ENCODE data around the gene CBLN3. TPM values are rescaled to one million over a fixed set of nuclear protein-coding genes. Genes with fewer than 3 reads are reported as not detected.
"Not testable (repeated sequence)": the region's sequence is repeated elsewhere in the genome, so short reads cannot be mapped to it uniquely, and the experiment has no call there.

The CBLN3 gene
- total RNA-seq, 1 donor from 2014 or later: under 0.01 TPM

GRCh38 chr14:24395609-24396582 lies 33.6 kb downstream of the CBLN3 start:
- Histone ChIP-seq H3K9me3 (ENCODE audit: control insufficient read depth in 3 of 3, low read length in 3 of 3) (no peaks in the 10 kb centered on the region), H3K27me3 (ENCODE audit: control insufficient read depth in 3 of 3, insufficient read depth in 3 of 3, low read length in 3 of 3) (peaks cover 3 to 16% (median 11%) of the 10 kb centered on the region in 3 donors), H3K4me1 (ENCODE audit: control insufficient read depth in 3 of 3, insufficient read depth in 3 of 3, low read length in 3 of 3) (peaks cover 5 to 22% (median 14%) of the 10 kb centered on the region in 3 donors), H3K4me3 (ENCODE audit: low read length in 3 of 3) (no peak overlapping the region), H3K9ac (ENCODE audit: low read depth in 1 of 3, low read length in 3 of 3) (no peak overlapping the region), H3K27ac (ENCODE audit: low read depth, low read length) (no peak overlapping the region), H3K36me3 (ENCODE audit: control insufficient read depth in 3 of 3, insufficient read depth in 3 of 3, low read length in 3 of 3) (no peaks in the 10 kb centered on the region)

GRCh38 chr14:24394275-24394674 lies 35.2 kb downstream of the CBLN3 start:
- Histone ChIP-seq H3K9me3 (ENCODE audit: control insufficient read depth in 3 of 3, low read length in 3 of 3) (no peaks in the 10 kb centered on the region), H3K4me1 (ENCODE audit: control insufficient read depth in 3 of 3, insufficient read depth in 3 of 3, low read length in 3 of 3) (peaks cover 2 to 11% (median 3%) of the 10 kb centered on the region in 3 donors)

GRCh38 chr14:24392325-24393091 lies 37.0 kb downstream of the CBLN3 start:
- H3K36me3 ChIP-seq (ENCODE audit: control insufficient read depth in 3 of 3, insufficient read depth in 3 of 3, low read length in 3 of 3): no peaks in the 10 kb centered on the region
- no peaks in the 10 kb centered on the region for H3K9me3 ChIP-seq (ENCODE audit: control insufficient read depth in 3 of 3, low read length in 3 of 3)
- H3K27me3 ChIP-seq (ENCODE audit: control insufficient read depth in 3 of 3, insufficient read depth in 3 of 3, low read length in 3 of 3): peaks cover 6 to 20% (median 11%) of the 10 kb centered on the region in 3 donors
- no peak overlapping the region for H3K4me3 ChIP-seq (ENCODE audit: low read length in 3 of 3)
- H3K9ac ChIP-seq (ENCODE audit: low read depth in 1 of 3, low read length in 3 of 3): no peak overlapping the region
- no peak overlapping the region for H3K27ac ChIP-seq (ENCODE audit: low read depth, low read length)
- peaks cover 0 to under 1% (median 0%) of the 10 kb centered on the region in 3 donors for H3K4me1 ChIP-seq (ENCODE audit: control insufficient read depth in 3 of 3, insufficient read depth in 3 of 3, low read length in 3 of 3)

More at GRCh38 chr14:24394275-24394674, 35.2 kb downstream of the CBLN3 start:
- Histone ChIP-seq H3K9ac (ENCODE audit: low read depth in 1 of 3, low read length in 3 of 3) (no peak overlapping the region), H3K4me3 (ENCODE audit: low read length in 3 of 3) (no peak overlapping the region), H3K27me3 (ENCODE audit: control insufficient read depth in 3 of 3, insufficient read depth in 3 of 3, low read length in 3 of 3) (peaks cover 3 to 12% (median 11%) of the 10 kb centered on the region in 3 donors), H3K36me3 (ENCODE audit: control insufficient read depth in 3 of 3, insufficient read depth in 3 of 3, low read length in 3 of 3) (no peaks in the 10 kb centered on the region), H3K27ac (ENCODE audit: low read depth, low read length) (no peak overlapping the region)

- Histone ChIP-seq H3K36me3 (ENCODE audit: control insufficient read depth in 3 of 3, insufficient read depth in 3 of 3, low read length in 3 of 3) (no peaks in the 10 kb centered on the region), H3K27me3 (ENCODE audit: control insufficient read depth in 3 of 3, insufficient read depth in 3 of 3, low read length in 3 of 3) (peaks cover 6 to 20% (median 11%) of the 10 kb centered on the region in 3 donors), H3K27ac (ENCODE audit: low read depth, low read length) (no peak overlapping the region), H3K4me1 (ENCODE audit: control insufficient read depth in 3 of 3, insufficient read depth in 3 of 3, low read length in 3 of 3) (no peaks in the 10 kb centered on the region), H3K4me3 (ENCODE audit: low read length in 3 of 3) (no peak overlapping the region), H3K9ac (ENCODE audit: low read depth in 1 of 3, low read length in 3 of 3) (no peak overlapping the region), H3K9me3 (ENCODE audit: control insufficient read depth in 3 of 3, low read length in 3 of 3) (no peaks in the 10 kb centered on the region)
Observed at GRCh38 chr14:24390701-24391468, 38.6 kb downstream of the CBLN3 start.

GRCh38 chr14:24389226-24389848 lies 40.1 kb downstream of the CBLN3 start:
- H3K36me3 ChIP-seq (ENCODE audit: control insufficient read depth in 3 of 3, insufficient read depth in 3 of 3, low read length in 3 of 3): no peaks in the 10 kb centered on the region

GRCh38 chr14:24388474-24389179 lies 40.8 kb downstream of the CBLN3 start:
- Histone ChIP-seq H3K4me1 (ENCODE audit: control insufficient read depth in 3 of 3, insufficient read depth in 3 of 3, low read length in 3 of 3) (no peaks in the 10 kb centered on the region), H3K4me3 (ENCODE audit: low read length in 3 of 3) (no peak overlapping the region), H3K27me3 (ENCODE audit: control insufficient read depth in 3 of 3, insufficient read depth in 3 of 3, low read length in 3 of 3) (peaks cover 10 to 17% (median 11%) of the 10 kb centered on the region in 3 donors), H3K9ac (ENCODE audit: low read depth in 1 of 3, low read length in 3 of 3) (no peak overlapping the region), H3K36me3 (ENCODE audit: control insufficient read depth in 3 of 3, insufficient read depth in 3 of 3, low read length in 3 of 3) (no peaks in the 10 kb centered on the region), H3K9me3 (ENCODE audit: control insufficient read depth in 3 of 3, low read length in 3 of 3) (no peaks in the 10 kb centered on the region), H3K27ac (ENCODE audit: low read depth, low read length) (no peak overlapping the region)

More at GRCh38 chr14:24389226-24389848, 40.1 kb downstream of the CBLN3 start:
- Histone ChIP-seq H3K27ac (ENCODE audit: low read depth, low read length) (no peak overlapping the region), H3K9me3 (ENCODE audit: control insufficient read depth in 3 of 3, low read length in 3 of 3) (no peaks in the 10 kb centered on the region), H3K4me1 (ENCODE audit: control insufficient read depth in 3 of 3, insufficient read depth in 3 of 3, low read length in 3 of 3) (no peaks in the 10 kb centered on the region), H3K27me3 (ENCODE audit: control insufficient read depth in 3 of 3, insufficient read depth in 3 of 3, low read length in 3 of 3) (peaks cover 6 to 20% (median 11%) of the 10 kb centered on the region in 3 donors), H3K9ac (ENCODE audit: low read depth in 1 of 3, low read length in 3 of 3) (no peak overlapping the region), H3K4me3 (ENCODE audit: low read length in 3 of 3) (no peak overlapping the region)

- not testable (repeated sequence) for H3K36me3 ChIP-seq (ENCODE audit: control insufficient read depth in 3 of 3, insufficient read depth in 3 of 3, low read length in 3 of 3); H3K4me1 ChIP-seq (ENCODE audit: control insufficient read depth in 3 of 3, insufficient read depth in 3 of 3, low read length in 3 of 3); H3K9ac ChIP-seq (ENCODE audit: low read depth in 1 of 3, low read length in 3 of 3); H3K27ac ChIP-seq (ENCODE audit: low read depth, low read length); H3K9me3 ChIP-seq (ENCODE audit: control insufficient read depth in 3 of 3, low read length in 3 of 3); H3K4me3 ChIP-seq (ENCODE audit: low read length in 3 of 3)
- H3K27me3 ChIP-seq (ENCODE audit: control insufficient read depth in 3 of 3, insufficient read depth in 3 of 3, low read length in 3 of 3): peaks cover 8 to 17% (median 10%) of the 10 kb centered on the region in 3 donors
Observed at GRCh38 chr14:24387579-24387978, 41.9 kb downstream of the CBLN3 start.

GRCh38 chr14:24387009-24387345 lies 42.5 kb downstream of the CBLN3 start:
- H3K9me3 ChIP-seq (ENCODE audit: control insufficient read depth in 3 of 3, low read length in 3 of 3): no peaks in the 10 kb centered on the region
- H3K4me3 ChIP-seq (ENCODE audit: low read length in 3 of 3): no peak overlapping the region
- peaks cover 6 to 17% (median 10%) of the 10 kb centered on the region in 3 donors for H3K27me3 ChIP-seq (ENCODE audit: control insufficient read depth in 3 of 3, insufficient read depth in 3 of 3, low read length in 3 of 3)
- H3K9ac ChIP-seq (ENCODE audit: low read depth in 1 of 3, low read length in 3 of 3): no peak overlapping the region
- no peak overlapping the region for H3K27ac ChIP-seq (ENCODE audit: low read depth, low read length)
- H3K36me3 ChIP-seq (ENCODE audit: control insufficient read depth in 3 of 3, insufficient read depth in 3 of 3, low read length in 3 of 3): no peaks in the 10 kb centered on the region
- no peaks in the 10 kb centered on the region for H3K4me1 ChIP-seq (ENCODE audit: control insufficient read depth in 3 of 3, insufficient read depth in 3 of 3, low read length in 3 of 3)

- Histone ChIP-seq H3K4me3 (ENCODE audit: low read length in 3 of 3) (no peak overlapping the region), H3K9me3 (ENCODE audit: control insufficient read depth in 3 of 3, low read length in 3 of 3) (no peaks in the 10 kb centered on the region), H3K27ac (ENCODE audit: low read depth, low read length) (no peak overlapping the region), H3K27me3 (ENCODE audit: control insufficient read depth in 3 of 3, insufficient read depth in 3 of 3, low read length in 3 of 3) (peaks cover 0 to 9% (median 7%) of the 10 kb centered on the region in 3 donors), H3K4me1 (ENCODE audit: control insufficient read depth in 3 of 3, insufficient read depth in 3 of 3, low read length in 3 of 3) (no peaks in the 10 kb centered on the region), H3K36me3 (ENCODE audit: control insufficient read depth in 3 of 3, insufficient read depth in 3 of 3, low read length in 3 of 3) (no peaks in the 10 kb centered on the region), H3K9ac (ENCODE audit: low read depth in 1 of 3, low read length in 3 of 3) (no peak overlapping the region)
Observed at GRCh38 chr14:24385524-24385923, 43.9 kb downstream of the CBLN3 start.

Measured in skeletal muscle tissue (tissue), 4 donors.